HG02763 (cell line): ENCODE measurements around the gene SYNGR1.

Experiments used
- ATAC-seq: cut with Tn5 transposase; IDR thresholded peaks from one replicate; pipeline ENCODE4 v1.9.1; 2021; ENCODE audit warnings: mild to moderate bottlenecking, moderate library complexity; ENCODE audit not compliant: unreplicated experiment

The SYNGR1 gene, protein sequence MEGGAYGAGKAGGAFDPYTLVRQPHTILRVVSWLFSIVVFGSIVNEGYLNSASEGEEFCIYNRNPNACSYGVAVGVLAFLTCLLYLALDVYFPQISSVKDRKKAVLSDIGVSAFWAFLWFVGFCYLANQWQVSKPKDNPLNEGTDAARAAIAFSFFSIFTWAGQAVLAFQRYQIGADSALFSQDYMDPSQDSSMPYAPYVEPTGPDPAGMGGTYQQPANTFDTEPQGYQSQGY

DNA sequence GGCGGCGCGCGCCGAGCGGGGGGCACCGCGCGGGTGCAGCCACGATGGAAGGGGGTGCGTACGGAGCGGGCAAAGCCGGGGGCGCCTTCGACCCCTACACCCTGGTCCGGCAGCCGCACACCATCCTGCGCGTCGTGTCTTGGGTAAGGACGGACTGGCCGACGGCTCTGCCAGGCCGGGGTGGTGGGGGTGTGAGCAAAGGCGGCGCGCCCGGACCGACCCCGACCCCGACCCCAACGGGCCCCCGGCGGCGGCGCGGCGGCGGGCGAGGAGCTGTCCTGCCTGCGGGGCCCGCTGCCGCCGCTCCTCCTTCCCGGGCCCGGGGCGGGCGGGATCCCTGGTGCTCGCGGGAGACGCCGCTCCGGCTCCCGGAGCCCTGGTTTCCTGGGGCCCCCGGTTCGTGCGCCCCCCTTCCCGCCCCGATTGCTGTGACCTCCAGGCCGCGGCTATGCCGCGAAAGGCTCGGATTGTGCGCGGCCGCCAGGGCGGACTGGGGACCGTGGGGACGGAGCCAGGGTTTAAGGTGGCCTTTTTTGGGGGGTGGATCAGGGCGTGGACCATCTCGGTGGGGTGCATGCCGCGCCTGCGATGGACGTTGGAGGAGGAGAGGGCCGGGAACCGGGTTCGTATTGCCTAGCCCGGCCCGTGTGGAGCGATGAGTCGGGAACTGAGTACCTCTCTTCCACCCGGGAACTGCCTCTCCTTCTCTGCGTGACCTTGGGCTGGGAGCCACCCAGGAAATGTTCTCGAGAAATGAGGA, at the start of gene SYNGR1:
Gene SYNGR1 (plus strand): TSS at position 25 of the 760 bp plus-strand sequence. CDS start 20 bp downstream, at position 45.
- ATAC-seq, result no peak

- ATAC-seq, result no peak
These were observed 49.5 kb upstream of the SYNGR1 start for GRCh38 chr22:39300186-39300830.

- ATAC-seq, result no peak
These were observed 48.7 kb upstream of the SYNGR1 start for GRCh38 chr22:39301108-39301507.

DNA sequence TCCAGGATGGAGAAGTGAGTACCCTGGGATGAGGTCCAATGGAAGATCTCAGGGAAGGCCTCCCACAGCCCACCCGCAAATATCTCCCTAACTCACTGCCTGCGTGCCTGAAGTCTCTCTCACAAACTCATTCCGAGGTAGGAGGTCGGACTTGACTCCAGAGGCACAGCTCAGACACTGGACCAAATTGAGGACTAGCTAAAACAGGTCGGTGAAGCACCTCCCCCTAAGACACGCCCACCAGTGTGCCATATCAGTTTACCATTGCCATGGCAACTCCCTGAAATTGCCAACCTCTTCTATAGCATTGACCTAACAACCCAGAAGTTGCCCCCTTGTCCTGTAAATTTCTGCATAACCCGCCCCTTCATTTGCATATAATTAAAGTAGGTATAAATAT, 47.9 kb upstream of the SYNGR1 start:
- ATAC-seq, result no peak

DNA sequence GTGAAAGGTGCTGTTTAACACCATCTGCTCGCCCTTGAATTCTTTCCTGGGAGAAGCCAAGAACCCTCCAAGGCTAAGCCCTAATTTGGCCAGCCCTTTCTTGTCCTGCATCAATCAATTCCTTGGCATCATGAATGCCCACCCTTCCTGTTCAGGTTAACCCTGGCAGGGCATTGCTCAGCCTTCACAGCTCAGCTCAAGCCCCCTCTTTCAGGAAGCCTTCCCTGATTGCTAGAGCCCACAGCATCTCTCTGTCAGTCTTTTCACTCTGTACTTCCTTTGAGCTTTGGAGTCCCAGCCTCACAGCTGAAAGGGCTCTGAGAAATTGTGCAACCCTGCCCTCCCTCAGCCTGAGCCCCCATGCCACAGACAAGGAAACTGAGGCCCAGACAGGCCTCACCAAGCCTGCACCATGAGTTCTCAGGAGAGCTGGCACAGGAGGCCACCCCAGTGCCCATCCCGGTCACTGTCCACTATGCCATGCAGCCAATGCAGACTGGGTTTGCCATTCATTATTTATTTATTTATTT, 47.3 kb upstream of the SYNGR1 start:
- no peak for ATAC-seq

- ATAC-seq, result no peak
These were observed 46.4 kb upstream of the SYNGR1 start for GRCh38 chr22:39303358-39303757.

GRCh38 chr22:39303892-39304671, 45.7 kb upstream of the SYNGR1 start:
- ATAC-seq, result no peak

DNA sequence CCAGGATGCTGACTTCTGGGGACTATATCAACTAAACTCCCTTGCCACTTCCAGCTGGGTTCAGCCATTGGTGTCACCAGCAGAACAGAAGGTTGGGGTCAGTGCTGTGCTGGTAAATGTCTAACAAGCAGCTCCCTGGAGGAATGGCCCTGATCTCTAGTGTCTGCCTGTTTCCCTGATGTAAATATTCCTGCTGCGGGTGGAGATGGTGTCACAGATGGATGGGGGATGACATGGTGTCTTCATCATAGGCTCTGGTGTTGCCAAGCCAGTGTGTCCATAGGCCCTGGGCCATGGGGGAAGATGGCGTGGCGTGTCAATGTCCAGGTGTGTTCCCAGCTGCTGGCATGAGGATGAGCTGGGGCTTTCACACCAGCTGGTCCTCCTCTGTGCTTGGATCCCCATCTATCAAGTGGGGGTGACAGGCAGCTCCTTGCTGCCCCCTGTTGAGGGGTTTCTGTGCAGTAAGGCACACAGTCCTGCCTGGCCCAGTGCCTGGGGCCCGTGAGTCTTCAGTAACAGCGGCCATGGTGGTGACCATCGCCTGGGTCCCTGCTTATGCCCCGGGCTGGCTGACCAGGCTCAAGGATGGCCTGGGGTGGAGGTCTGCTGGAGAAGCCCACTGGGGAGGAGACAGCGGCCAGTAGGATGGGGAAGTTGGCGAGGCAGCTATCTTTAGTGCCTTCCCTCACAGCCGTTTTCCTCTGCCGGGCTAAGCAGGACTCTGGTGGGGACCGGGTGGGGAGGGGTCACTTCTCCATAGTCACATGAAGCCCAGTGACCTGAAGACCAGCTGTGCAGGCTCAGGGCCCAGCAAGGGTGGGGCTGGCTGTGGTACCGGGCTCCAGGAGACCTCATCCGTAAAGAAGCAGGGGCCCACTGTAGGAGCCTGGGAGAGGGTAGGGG, 43.1 kb upstream of the SYNGR1 start:
- no peak for ATAC-seq

DNA sequence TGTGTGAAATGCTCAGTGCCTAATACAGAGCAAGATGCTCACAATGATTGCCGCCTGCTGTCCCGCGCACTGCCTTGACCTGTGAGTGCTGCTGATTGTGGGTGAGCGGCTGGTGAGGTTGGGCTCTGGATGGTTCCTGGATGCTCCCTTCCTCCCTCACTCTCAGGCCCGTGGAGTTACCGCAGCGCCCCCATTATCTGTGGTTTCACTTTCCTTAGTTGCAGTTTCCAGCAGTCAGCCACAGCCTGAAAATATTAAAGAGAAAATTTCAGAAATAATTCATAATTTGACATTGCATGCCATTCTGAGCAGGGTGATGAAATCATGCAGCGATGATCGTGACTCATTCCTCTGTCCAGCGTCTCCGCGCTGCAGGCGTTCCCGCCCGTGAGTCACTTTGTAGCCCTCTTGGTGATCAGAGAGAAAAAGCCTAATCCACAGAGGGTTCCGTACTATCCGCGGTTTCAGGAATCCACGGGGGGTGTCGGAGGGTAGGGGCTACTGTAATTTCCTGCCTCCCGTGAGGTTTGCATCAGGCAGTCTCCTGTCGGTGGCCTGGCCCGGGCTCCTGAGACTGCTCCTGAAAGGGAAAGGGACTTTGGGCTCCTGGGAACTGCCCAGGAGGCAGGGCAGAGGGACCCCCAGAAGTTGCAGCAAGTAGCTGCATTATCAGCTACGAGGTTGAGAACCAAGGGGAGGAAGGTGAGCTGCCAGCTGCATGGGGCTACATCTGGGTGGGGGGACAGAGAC, 41.0 kb upstream of the SYNGR1 start:
- ATAC-seq, result no peak

- ATAC-seq, result no peak
These were observed 40.4 kb upstream of the SYNGR1 start for GRCh38 chr22:39309364-39309861.

GRCh38 chr22:39309881-39310714, 39.7 kb upstream of the SYNGR1 start:
- ATAC-seq, result no peak

DNA sequence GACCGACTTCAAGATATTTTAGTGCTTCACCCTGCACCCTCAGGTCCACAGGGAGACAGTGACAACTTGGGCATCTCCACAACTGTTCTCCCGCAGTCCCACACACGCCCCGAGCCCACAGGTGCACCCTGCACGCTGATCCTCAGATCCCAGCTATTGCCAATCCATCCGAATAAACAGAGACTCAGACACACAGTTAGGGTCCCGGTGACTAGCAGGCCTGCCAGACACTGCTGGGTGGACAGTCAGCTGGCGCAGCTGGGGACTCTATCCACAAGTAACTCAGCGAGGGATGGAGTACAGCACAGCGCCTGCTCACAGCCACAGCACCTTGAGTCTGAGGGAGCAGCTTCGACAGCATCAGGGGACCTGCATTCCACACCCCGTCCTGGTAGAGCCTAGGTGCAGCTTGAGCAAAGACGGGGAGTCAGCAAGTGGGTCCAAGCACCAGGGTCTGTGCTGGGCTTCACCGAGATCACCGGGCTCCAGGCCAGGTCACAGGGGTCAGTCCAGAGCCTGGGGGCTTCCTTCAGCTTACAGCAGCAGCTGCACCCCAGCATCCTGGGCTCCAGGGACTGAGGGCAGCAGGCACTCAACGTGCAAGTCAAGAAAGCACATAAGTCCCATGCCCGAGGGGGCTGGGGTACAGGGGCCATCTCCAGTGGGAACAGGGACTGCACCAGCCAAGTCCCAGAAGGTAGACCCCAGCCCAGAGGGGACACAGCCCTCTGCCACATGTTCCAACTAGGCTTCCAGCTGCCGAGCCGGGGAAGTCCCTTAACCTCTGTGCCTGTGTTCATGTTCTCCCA, 38.0 kb upstream of the SYNGR1 start:
- ATAC-seq, result no peak

- no peak for ATAC-seq
These were observed 37.4 kb upstream of the SYNGR1 start for GRCh38 chr22:39312410-39312809.

GRCh38 chr22:39313258-39314001, 36.4 kb upstream of the SYNGR1 start:
- no peak for ATAC-seq

DNA sequence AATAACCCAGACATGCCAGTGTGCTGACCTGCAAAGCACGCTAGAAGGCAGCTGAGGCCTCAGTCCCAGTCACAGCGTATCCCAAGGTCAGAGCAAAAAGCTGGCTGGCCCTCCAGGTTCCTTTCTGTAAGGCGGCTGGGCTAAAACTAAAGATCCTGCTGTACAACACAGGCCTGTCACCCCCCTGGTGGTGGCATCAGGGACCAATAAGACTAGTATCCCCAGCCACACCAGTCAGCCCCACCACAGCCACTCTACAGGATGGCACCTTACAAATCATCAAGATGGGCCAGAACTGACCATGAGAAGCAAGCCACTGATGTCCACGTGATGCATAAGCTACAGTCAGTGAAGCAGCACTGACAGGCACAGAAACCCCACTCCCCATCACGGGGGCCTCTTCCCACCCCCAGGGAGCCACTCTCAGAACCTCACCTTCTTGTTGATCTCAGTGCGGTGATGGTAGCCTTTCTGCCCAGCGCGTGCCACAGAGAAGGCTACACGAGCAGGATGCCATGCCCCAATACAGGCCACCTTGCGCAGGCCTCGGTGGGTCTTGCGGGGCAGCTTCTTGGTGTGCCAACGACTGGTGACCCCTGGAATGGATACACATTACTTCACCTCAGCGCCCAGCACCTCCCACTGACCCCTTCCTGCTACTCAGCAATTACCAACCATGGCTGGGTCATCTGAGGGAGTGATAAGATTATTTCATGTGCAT, 35.4 kb upstream of the SYNGR1 start:
- ATAC-seq, result no peak

DNA sequence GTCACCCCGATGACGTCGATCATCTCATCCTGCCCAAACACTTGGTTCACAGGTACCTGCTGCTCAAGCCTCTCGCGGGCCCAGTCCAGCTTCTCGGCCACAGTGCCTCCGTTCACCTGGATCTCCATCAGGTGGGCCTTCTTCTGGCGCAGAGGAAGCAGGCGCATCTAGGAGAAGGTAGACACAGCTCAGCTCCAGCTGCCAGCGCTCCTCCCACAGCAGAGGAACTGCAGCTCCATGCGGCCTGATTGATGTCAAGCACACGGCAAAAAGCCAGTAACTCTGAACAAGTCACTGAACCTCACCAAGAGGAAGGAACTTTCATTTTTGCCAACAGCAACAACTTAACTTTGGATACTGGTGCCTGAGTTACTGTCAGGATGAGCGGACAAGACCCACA, 34.4 kb upstream of the SYNGR1 start:
- no peak for ATAC-seq
